Left ventricle myocardium superior (tissue), 1 donor: ENCODE results near the gene DDX17. TPM values are rescaled to one million over a fixed set of nuclear protein-coding genes. Genes with fewer than 3 reads are reported as not detected.
A peak's percentile ranks its signal among the peaks of the same experiment; 100 is the strongest.

Experiments
- ATAC-seq: fragments of 200-7000 bp; cut with Tn5 transposase; one replicate; pipeline ENCODE4 v1.9.1; 2020; ENCODE audit warnings: mild to moderate bottlenecking, moderate library complexity
- DNase-seq: peaks from one replicate; pipeline ENCODE4 v3.0.0-alpha.2; 2020
- intact Hi-C: fragments of 100-400 bp; cut with micrococcal nuclease; formaldehyde crosslinking; loops from one replicate; pipeline ENCODE4 v1.11.0; 2022
- long read RNA-seq: library from polyadenylated mRNA; unstranded; transcript quantifications from one replicate; pipeline ENCODE4 v2.0.0, GENCODE V29; 2021
- total RNA-seq: library from RNA; stranded (reverse); fragmentation: NEBNext Ultra II Directional; extraction: Animal tissue kit (Norgen Biotek cat#: 25700); gene quantifications from one replicate; pipeline ENCODE4 v1.2.1, GENCODE V29; 2021
- donor health status: DM: no; HTN: yes; CAD: no; lungs with severe emphysema.

Gene DDX17
- total RNA-seq: 212 TPM
- long read RNA-seq, full-length matches to known transcripts: 14 of 72 reads
- long read RNA-seq, partial matches to known transcripts: 17 of 72 reads
- long read RNA-seq, other reads (novel, unspliced or antisense): 41 of 72 reads

GRCh38 chr22:38506118-38506962 lies at the start of gene DDX17:
Gene DDX17, minus strand, starts transcription at chr22:38506311.
- peak; percentile 94 for DNase-seq
- intact Hi-C loops: loop anchor here (5.0 kb wide), 1 partner anchor 66 kb away; the partner anchor contains the start of gene DMC1
- ATAC-seq: peak; percentile 85

- DNase-seq (no peak), ATAC-seq (no peak)
- intact Hi-C loops: no loop called here
These were observed 48.2 kb upstream of the DDX17 start for GRCh38 chr22:38554281-38554680.

- ATAC-seq (no peak), DNase-seq (no peak)
- intact Hi-C loops: no loop called here
These were observed 43.2 kb upstream of the DDX17 start for GRCh38 chr22:38549101-38549894.

- no peak for DNase-seq
- intact Hi-C loops: no loop called here
- no peak for ATAC-seq
These were observed 34.6 kb upstream of the DDX17 start for GRCh38 chr22:38540701-38541100.

- no peak for ATAC-seq
- intact Hi-C loops: no loop called here
These were observed 25.3 kb upstream of the DDX17 start for GRCh38 chr22:38531251-38531938.

GRCh38 chr22:38524429-38524828 lies 18.3 kb upstream of the DDX17 start:
- ATAC-seq: no peak
- intact Hi-C loops: no loop called here

More at GRCh38 chr22:38531251-38531938, 25.3 kb upstream of the DDX17 start:
- no peak for DNase-seq

GRCh38 chr22:38523479-38523878 lies 17.4 kb upstream of the DDX17 start:
- ATAC-seq (no peak), DNase-seq (no peak)
- intact Hi-C loops: no loop called here

More at GRCh38 chr22:38524429-38524828, 18.3 kb upstream of the DDX17 start:
- DNase-seq: no peak

- intact Hi-C loops: no loop called here
- no peak for ATAC-seq
- DNase-seq: no peak
These were observed 16.9 kb upstream of the DDX17 start for GRCh38 chr22:38523029-38523428.

- intact Hi-C loops: no loop called here
- ATAC-seq (no peak), DNase-seq (no peak)
These were observed 13.5 kb upstream of the DDX17 start for GRCh38 chr22:38519453-38520250.

GRCh38 chr22:38518620-38519019 lies 12.5 kb upstream of the DDX17 start:
- no peak for ATAC-seq
- intact Hi-C loops: no loop called here
- no peak for DNase-seq

- ATAC-seq (peak; percentile 65), DNase-seq (no peak)
- intact Hi-C loops: no loop called here
These were observed 7.0 kb upstream of the DDX17 start for GRCh38 chr22:38513063-38513462.

- DNase-seq (no peak), ATAC-seq (no peak)
- intact Hi-C loops: no loop called here
These were observed 4.4 kb upstream of the DDX17 start for GRCh38 chr22:38510416-38510970.

- ATAC-seq (peak; percentile 87), DNase-seq (peak; percentile 93)
- intact Hi-C loops: loop anchor here (5.0 kb wide), 1 partner anchor 67 kb away; the partner anchor contains the start of gene DMC1
These were observed 482 bp downstream of the DDX17 start for GRCh38 chr22:38505541-38506117.

GRCh38 chr22:38504731-38505540 lies 1.2 kb downstream of the DDX17 start:
- DNase-seq (peak; percentile 58), ATAC-seq (peak; percentile 22)
- intact Hi-C loops: loop anchor here (5.0 kb wide), 1 partner anchor 67 kb away; the partner anchor contains the start of gene DMC1

- intact Hi-C loops: no loop called here
- ATAC-seq: no peak
These were observed 3.1 kb downstream of the DDX17 start for GRCh38 chr22:38503021-38503420.

GRCh38 chr22:38501797-38502672 lies 4.1 kb downstream of the DDX17 start:
- DNase-seq: no peak
- intact Hi-C loops: no loop called here
- no peak for ATAC-seq

More at GRCh38 chr22:38503021-38503420, 3.1 kb downstream of the DDX17 start:
- DNase-seq: no peak
